Measurements from ENCODE around the gene DSE.

DSE gene

DNA sequence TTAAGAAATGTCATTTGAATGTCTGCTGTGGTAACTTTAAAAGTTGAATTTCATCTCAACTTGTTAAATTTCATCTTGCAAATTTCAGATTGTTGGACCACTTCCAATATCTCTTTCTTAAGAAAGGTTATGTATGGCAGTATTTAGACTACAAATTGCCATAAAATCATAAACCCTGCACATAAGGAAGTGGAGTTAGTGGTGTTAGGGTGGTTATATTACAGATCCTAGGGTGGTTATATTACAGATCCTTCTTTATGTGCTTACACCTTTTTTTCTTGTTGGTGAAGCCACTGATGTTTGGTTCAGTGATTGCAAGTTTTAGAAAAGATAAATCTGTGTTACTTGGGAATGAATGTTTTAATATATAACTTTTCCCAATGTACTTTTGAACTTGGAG, 9.0 kb downstream of the DSE start:
- FAIRE-seq (no peak), DNase-seq (ENCODE audit: insufficient read length, low spot score) (no peak)
- TF ChIP-seq, protein P1, sequence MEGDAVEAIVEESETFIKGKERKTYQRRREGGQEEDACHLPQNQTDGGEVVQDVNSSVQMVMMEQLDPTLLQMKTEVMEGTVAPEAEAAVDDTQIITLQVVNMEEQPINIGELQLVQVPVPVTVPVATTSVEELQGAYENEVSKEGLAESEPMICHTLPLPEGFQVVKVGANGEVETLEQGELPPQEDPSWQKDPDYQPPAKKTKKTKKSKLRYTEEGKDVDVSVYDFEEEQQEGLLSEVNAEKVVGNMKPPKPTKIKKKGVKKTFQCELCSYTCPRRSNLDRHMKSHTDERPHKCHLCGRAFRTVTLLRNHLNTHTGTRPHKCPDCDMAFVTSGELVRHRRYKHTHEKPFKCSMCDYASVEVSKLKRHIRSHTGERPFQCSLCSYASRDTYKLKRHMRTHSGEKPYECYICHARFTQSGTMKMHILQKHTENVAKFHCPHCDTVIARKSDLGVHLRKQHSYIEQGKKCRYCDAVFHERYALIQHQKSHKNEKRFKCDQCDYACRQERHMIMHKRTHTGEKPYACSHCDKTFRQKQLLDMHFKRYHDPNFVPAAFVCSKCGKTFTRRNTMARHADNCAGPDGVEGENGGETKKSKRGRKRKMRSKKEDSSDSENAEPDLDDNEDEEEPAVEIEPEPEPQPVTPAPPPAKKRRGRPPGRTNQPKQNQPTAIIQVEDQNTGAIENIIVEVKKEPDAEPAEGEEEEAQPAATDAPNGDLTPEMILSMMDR (IDR thresholded peaks at IDR 0.05; ENCODE audit: insufficient read depth, missing control alignments), result no peak

DNA sequence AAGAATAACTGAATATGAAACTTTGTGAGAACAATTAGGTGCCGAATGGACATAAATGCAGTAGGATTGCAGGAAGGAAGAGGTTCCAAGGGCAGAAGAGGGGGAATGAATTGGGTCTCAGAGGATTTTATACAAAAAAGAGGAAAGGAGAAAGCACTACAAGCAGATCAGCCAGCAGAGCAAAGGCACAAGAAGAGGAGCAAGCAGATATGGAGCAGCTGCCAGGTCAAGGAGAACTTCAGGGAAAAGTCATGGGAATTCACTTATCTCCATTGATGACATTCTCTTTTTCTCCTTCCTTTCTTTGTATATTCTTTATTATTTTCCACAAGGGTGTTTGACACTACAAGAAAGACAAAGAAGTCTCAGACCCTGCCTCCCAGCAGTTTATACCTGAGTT, 9.6 kb downstream of the DSE start:
- no peak for DNase-seq (ENCODE audit: insufficient read length, low spot score)
- FAIRE-seq, result no peak
- TF ChIP-seq, protein P1 (IDR thresholded peaks at IDR 0.05; ENCODE audit: insufficient read depth, missing control alignments), result no peak

DNA sequence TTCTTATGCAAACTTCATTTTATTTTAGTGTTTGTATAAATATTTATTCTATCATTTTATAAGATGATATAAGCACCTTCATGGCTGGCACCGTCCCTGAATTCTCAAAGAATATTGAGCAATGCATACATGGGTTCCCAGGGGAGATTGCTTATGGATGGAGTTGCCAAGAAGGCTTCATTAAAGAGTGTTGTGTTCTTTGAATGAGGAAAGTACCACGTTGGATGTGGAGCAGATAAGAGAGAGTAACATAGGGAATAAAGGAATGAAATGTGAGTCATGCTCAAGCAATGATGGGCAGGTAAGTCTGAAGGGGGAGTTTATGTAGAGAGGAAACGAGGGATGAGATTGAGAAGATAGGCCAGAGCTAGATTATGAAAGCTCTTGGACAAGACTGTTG, 10.3 kb downstream of the DSE start:
- no peak for DNase-seq (ENCODE audit: insufficient read length, low spot score)
- no peak for FAIRE-seq
- TF ChIP-seq, protein P1 (IDR thresholded peaks at IDR 0.05; ENCODE audit: insufficient read depth, missing control alignments), result no peak

GRCh38 chr6:116382587-116382986, 11.8 kb downstream of the DSE start:
- no peak for DNase-seq (ENCODE audit: insufficient read length, low spot score)
- FAIRE-seq, result no peak
- TF ChIP-seq, protein P1 (IDR thresholded peaks at IDR 0.05; ENCODE audit: insufficient read depth, missing control alignments), result no peak

DNA sequence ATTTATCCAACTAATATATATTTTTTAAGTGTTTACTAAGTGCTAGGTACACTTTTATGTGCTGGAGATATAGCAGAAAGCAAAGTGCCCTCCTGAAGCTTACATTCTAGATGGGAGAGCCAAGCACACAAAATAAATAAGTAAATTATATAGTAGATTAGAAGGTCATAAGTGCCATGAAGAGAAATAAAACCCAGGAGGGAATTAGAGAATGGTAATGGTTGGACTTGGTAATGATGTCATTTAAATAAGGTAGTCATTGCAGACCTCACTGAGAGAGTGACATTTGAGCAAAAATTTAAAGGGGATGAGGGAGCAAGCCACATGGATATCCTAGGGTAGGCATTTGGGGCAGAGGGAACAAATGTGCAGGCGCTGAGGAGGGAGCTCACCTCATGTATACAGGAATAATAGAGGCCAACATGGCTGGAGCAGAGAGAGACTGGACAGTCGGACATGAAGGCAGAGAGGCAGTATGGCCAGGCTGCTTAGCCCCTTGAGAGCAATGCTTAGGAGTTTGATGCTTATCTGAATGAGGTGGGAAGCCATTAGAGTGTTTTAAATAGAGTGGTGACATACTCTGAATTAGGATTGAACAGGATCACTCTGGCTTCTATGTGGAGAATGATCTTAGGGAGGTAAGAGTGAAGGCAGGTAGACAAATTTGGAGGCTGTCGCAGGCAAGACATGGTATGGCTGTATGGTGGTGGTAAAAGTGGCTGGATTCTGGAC, 14.1 kb downstream of the DSE start:
- no peak for FAIRE-seq
- TF ChIP-seq, protein P1 (IDR thresholded peaks at IDR 0.05; ENCODE audit: insufficient read depth, missing control alignments), result no peak
- DNase-seq (ENCODE audit: insufficient read length, low spot score), result no peak

GRCh38 chr6:116385459-116385802, 14.7 kb downstream of the DSE start:
- FAIRE-seq (no peak), DNase-seq (ENCODE audit: insufficient read length, low spot score) (no peak)
- TF ChIP-seq, protein P1 (IDR thresholded peaks at IDR 0.05; ENCODE audit: insufficient read depth, missing control alignments), result no peak

DNA sequence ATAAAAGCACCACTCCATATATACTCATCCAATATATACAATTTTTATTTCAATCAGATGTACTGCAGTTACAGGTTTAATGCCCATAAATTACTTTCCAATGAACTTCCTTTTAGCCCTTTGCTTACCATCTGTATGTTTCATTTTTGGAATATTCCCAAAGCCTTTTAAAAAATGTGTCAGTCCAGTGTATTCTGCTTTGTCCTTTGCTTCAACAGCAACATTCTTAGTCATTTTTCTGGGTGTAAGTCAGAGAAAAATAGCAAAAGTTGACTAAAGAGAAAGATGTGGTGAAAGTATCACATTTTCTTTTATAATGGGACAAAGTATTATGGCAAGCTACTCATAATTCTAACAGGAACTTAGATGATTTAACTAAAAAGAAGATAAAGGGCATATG, 15.2 kb downstream of the DSE start:
- TF ChIP-seq, protein P1 (IDR thresholded peaks at IDR 0.05; ENCODE audit: insufficient read depth, missing control alignments), result no peak
- DNase-seq (ENCODE audit: insufficient read length, low spot score) (no peak), FAIRE-seq (no peak)
